Lower leg skin (tissue), 4 donors: ENCODE results near the gene REX1BD. TPM values are rescaled to one million over a fixed set of nuclear protein-coding genes. Genes with fewer than 3 reads are reported as not detected.
"Not testable (repeated sequence)": the region's sequence is repeated elsewhere in the genome, so short reads cannot be mapped to it uniquely, and the experiment has no call there.

ENCODE experiments used
- DNase-seq, 2 donors: peaks; one replicate each; pipeline ENCODE4 v3.0.0-alpha.2; 2019; ENCODE audit warnings: low spot score in 2 of 2
- H3K4me3 ChIP-seq: fragments of 200-600 bp; sonication (generic); 2 replicates; pipeline ENCODE4 v1.5.1; 2017; ENCODE audit warnings: mild to moderate bottlenecking, low read depth; ENCODE audit not compliant: poor library complexity, severe bottlenecking
- CTCF ChIP-seq, 3 donors: fragments of 450-650 bp; IDR thresholded peaks; one replicate each; pipeline ENCODE4 v1.5.1; 2016; ENCODE audit warnings: antibody characterized with exemption in 3 of 3, mild to moderate bottlenecking in 3 of 3, moderate library complexity in 2 of 3
- POLR2A ChIP-seq, 2 donors: fragments of 450-650 bp; IDR thresholded peaks; one replicate each; pipeline ENCODE4 v1.6.1; 2016 to 2017; ENCODE audit warnings: antibody characterized with exemption in 2 of 2, mild to moderate bottlenecking in 1 of 2, moderate library complexity in 1 of 2
- WGBS, 2 donors: methylation state at CpG; one replicate each; pipeline ENCODE4 v1.1.5; 2018; 5-methylcytosine and 5-hydroxymethylcytosine counted together
- intact Hi-C: fragments of 100-400 bp; cut with DNase I; formaldehyde crosslinking; loops from one replicate; pipeline ENCODE4 v1.15.0; 2023; ENCODE audit warnings: low total_unique reads
- total RNA-seq, 4 donors: library from RNA; depleted of rRNA; stranded (reverse); fragments of >200 nt; gene quantifications; one replicate each; pipeline ENCODE4 v1.1.0, GENCODE V29; 2016

Gene REX1BD
- total RNA-seq, 4 donors from 2014 or later, result 91.8 to 119 (median 107) TPM

GRCh38 chr19:18591735-18592385, 3.3 kb downstream of the REX1BD start:
- no peak for TF ChIP-seq CTCF (IDR thresholded peaks at IDR 0.05)
- TF ChIP-seq POLR2A (IDR thresholded peaks at IDR 0.05), result no peak
- H3K4me3 ChIP-seq, result no peak overlapping the region
- intact Hi-C loops, result loop anchor here (10.0 kb wide), 2 partner anchors 173 to 253 kb away; no protein-coding TSS in a partner anchor
- no peak for DNase-seq
- WGBS, 2 donors, result 45 to 72% methylated on average over 20 to 22 of the region's 22 CpGs

GRCh38 chr19:18592732-18593131, 4.1 kb downstream of the REX1BD start:
- DNase-seq, H3K4me3 ChIP-seq: not testable (repeated sequence)
- 67 to 73% methylated on average over 5 of the region's 5 CpGs for WGBS, 2 donors
- intact Hi-C loops, result loop anchor here (10.0 kb wide), 2 partner anchors 172 to 252 kb away; no protein-coding TSS in a partner anchor

- DNase-seq, result no peak
- WGBS, 2 donors, result 50 to 58% methylated on average over 24 to 25 of the region's 25 CpGs
- TF ChIP-seq CTCF (IDR thresholded peaks at IDR 0.05) (no peak), POLR2A (IDR thresholded peaks at IDR 0.05) (no peak)
- no peak overlapping the region for H3K4me3 ChIP-seq
- intact Hi-C loops, result loop anchor here (10.0 kb wide), 2 partner anchors 171 to 251 kb away; no protein-coding TSS in a partner anchor
These were observed 4.9 kb downstream of the REX1BD start for GRCh38 chr19:18593367-18594095.

GRCh38 chr19:18594096-18594823, 5.7 kb downstream of the REX1BD start:
- no peak overlapping the region for H3K4me3 ChIP-seq
- TF ChIP-seq POLR2A (IDR thresholded peaks at IDR 0.05), result no peak
- intact Hi-C loops, result loop anchor here (10.0 kb wide), 2 partner anchors 171 to 251 kb away; no protein-coding TSS in a partner anchor
- WGBS, 2 donors, result 8 to 12% methylated on average over 15 to 45 of the region's 54 CpGs
- peak in 1 of 2 donors; percentile 95 for DNase-seq

GRCh38 chr19:18594824-18595373, 6.3 kb downstream of the REX1BD start:
- WGBS, 2 donors, result 41 to 55% methylated on average over 5 to 20 of the region's 26 CpGs
- TF ChIP-seq CTCF (IDR thresholded peaks at IDR 0.05) (no peak), POLR2A (IDR thresholded peaks at IDR 0.05) (no peak)
- DNase-seq, result no peak
- intact Hi-C loops, result loop anchor here (10.0 kb wide), 2 partner anchors 170 to 250 kb away; no protein-coding TSS in a partner anchor
- no peak overlapping the region for H3K4me3 ChIP-seq

- DNase-seq, result no peak
- TF ChIP-seq POLR2A (IDR thresholded peaks at IDR 0.05) (no peak), CTCF (IDR thresholded peaks at IDR 0.05) (no peak)
- no peak overlapping the region for H3K4me3 ChIP-seq
- intact Hi-C loops, result loop anchor here (10.0 kb wide), 2 partner anchors 169 to 249 kb away; no protein-coding TSS in a partner anchor
- 58 to 68% methylated on average over 6 of the region's 6 CpGs for WGBS, 2 donors
These were observed 6.9 kb downstream of the REX1BD start for GRCh38 chr19:18595475-18595874.
